Measurements from ENCODE around the gene PLXNA1. TPM values are rescaled to one million over a fixed set of nuclear protein-coding genes. Genes with fewer than 3 reads are reported as not detected.

The PLXNA1 gene
- total and polyA plus RNA-seq, 10 of the 15 experiments (the other 5 are each of a cell fraction or from before 2014, with no cell fraction given), result 0.03 to 16.4 (median 2.5) TPM

- no peak for FAIRE-seq
- intact Hi-C loops (cut with micrococcal nuclease; ENCODE audit: unreplicated experiment) (no loop called here), in situ Hi-C loops (cut with MboI) (no loop called here)
- SMC1A ChIA-PET (ENCODE audit: uncharacterized antibody, unreplicated experiment), result interaction anchor here (0.6 kb wide), 1 partner anchor 181 kb away, joined by 3 read pairs; no protein-coding TSS in a partner anchor
- H3K4me1 ChIP-seq (ENCODE audit: control insufficient read depth, insufficient read depth, low read length), result no peaks in the 10 kb centered on the region
- peaks cover 0 to 19% of the 10 kb centered on the region in 2 experiments; a peak in 2 of 4 replicates for H3K36me3 ChIP-seq (ENCODE audit: control insufficient read depth in 2 of 2, insufficient read depth in 2 of 2, low read length in 1 of 2)
- H2AFZ ChIP-seq (ENCODE audit: control insufficient read depth, low read depth, low read length), result no peak overlapping the region
- BruUV-seq (replicated peaks), result no TSS peak
- POLR2A ChIA-PET, result no interaction called here
- H3K27ac ChIP-seq (ENCODE audit: control insufficient read depth, insufficient read depth), result no peak overlapping the region
- H3K9ac ChIP-seq (ENCODE audit: control insufficient read depth, insufficient read depth, low read length), result no peak overlapping the region
- no peak for DNase-seq (ENCODE audit: low read depth, low spot score)
- H3K4me2 ChIP-seq (ENCODE audit: control insufficient read depth, insufficient read depth), result no peak overlapping the region
- H3K4me3 ChIP-seq, result no peak overlapping the region
- CTCF ChIA-PET, result no interaction called here
- 83% methylated on average over 35 of the region's 42 CpGs for whole genome bisulfite sequencing (ENCODE audit: insufficient coverage, insufficient replicate concordance, low lambda C conversion rate, missing lambda C conversion rate)
- H3K9me3 ChIP-seq (replicated peaks; ENCODE audit: control insufficient read depth, insufficient read depth, low read length), result no peaks in the 10 kb centered on the region
- H4K20me1 ChIP-seq (ENCODE audit: control insufficient read depth, insufficient read depth), result no peaks in the 10 kb centered on the region
- ATAC-seq, result no peak
- no peaks in the 10 kb centered on the region for H3K27me3 ChIP-seq (replicated peaks in 1 of 2; ENCODE audit: control insufficient read depth in 2 of 2, insufficient read depth in 2 of 2, low read length in 1 of 2)
- RAD21 ChIA-PET (ENCODE audit: unreplicated experiment), result no interaction called here
- no peaks in the 10 kb centered on the region for H3K79me2 ChIP-seq (ENCODE audit: control insufficient read depth, insufficient read depth, low read length)
- TF ChIP-seq POLR2A (IDR thresholded peaks at IDR 0.05; ENCODE audit: low read depth, low read length) (no peak), MYB (IDR thresholded peaks at IDR 0.05; ENCODE audit: borderline replicate concordance, low read depth, low read length) (no peak), POLR2AphosphoS5 (IDR thresholded peaks at IDR 0.05; ENCODE audit: low read length) (no peak), ZNF592 (IDR thresholded peaks at IDR 0.05) (no peak), USF2 (IDR thresholded peaks at IDR 0.05; ENCODE audit: borderline replicate concordance, low read depth, low read length) (no peak), SMARCA5 (IDR thresholded peaks at IDR 0.05) (no peak), RAD51 (IDR thresholded peaks at IDR 0.05) (no peak), CHD4 (IDR thresholded peaks at IDR 0.05) (no peak), SMAD1 (IDR thresholded peaks at IDR 0.05; ENCODE audit: low read depth, partially characterized antibody) (no peak), E4F1 (IDR thresholded peaks at IDR 0.05; ENCODE audit: borderline replicate concordance, partially characterized antibody) (no peak), RB1 (IDR thresholded peaks at IDR 0.05; ENCODE audit: borderline replicate concordance) (no peak), ELK1 (IDR thresholded peaks at IDR 0.05; ENCODE audit: low read depth, low read length) (no peak), BMI1 (IDR thresholded peaks at IDR 0.05; ENCODE audit: borderline replicate concordance) (no peak)
These were observed 47.0 kb downstream of the PLXNA1 start for GRCh38 chr3:127029658-127030507.
